SHP77 treated with DMSO at 0.1 percent for 48 hours (cell line): ENCODE measurements around the gene SYNDIG1.

Experiments
- DNase-seq: peaks from one replicate; lab custom pipeline; 2025; lab: John Stamatoyannopoulos, UW

Gene SYNDIG1

DNA sequence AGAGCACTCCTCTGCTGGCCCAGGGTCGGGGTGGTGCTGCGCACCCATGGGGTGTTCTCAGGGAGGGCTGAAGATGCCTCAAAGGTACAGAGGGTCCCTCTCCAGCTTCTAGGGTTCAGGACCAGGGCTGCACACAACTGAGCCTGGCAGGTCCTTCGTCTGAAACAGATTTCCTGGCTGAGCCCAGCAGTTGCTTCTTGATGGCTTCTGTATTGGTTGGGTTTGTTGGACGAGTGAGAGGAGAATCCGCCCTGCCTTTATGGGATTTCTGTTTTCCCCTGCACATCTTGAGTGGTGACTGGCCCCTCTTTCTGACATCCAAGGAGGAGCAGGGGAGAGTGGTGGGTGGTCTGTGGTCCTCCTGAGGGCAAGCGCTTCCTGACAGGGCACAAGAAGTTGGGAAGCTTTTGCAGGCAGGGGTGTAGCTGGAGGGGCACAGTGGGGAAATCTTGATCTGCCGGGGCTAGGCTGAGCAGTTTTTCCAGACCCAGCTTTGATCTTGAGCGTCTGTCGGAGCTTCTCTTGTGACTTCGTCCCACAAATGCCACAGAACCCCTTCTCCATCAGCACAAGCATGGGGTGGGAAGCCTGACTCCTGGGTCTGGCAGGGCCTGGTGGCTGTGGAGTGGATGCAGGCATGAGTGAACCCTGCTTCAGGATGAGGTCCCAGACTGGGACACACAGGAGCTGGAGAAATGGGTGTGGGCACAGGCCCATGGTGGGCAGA, 116.5 kb downstream of the SYNDIG1 start:
- DNase-seq: no peak

- DNase-seq: no peak
Measured at GRCh38 chr20:24586523-24586840, 117.1 kb downstream of the SYNDIG1 start.

DNA sequence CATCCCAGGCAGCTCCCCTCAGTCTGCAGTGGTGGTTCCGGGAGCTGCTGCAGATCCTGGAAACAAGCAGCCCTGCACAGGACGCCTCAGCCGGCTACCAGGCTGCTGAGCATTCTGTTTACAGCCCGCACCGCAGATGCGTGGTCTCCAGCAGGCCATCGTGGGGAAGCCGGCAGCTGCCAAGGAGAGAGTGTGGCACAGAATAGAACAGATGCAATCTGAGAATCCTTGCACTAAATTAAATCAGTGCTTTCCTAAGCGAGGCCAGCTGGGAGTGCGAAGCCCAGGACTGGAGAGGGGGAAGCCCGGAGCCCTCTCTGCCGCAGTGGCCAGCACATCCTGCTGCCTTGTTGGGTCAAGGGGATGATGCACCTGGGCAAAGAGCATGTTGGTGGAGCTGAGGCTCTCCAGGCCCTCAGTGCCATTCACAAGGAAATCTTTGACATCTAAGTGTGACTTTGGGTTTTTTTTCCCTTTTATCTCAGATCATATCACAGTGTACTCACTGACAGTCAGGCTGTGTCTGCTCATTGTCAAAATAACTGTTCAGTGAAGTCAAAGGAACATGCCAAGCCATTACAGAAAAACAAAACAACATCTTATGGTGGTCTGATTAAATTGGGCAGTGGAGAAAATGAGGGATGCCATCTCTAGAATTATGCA, 118.1 kb downstream of the SYNDIG1 start:
- DNase-seq: no peak

DNA sequence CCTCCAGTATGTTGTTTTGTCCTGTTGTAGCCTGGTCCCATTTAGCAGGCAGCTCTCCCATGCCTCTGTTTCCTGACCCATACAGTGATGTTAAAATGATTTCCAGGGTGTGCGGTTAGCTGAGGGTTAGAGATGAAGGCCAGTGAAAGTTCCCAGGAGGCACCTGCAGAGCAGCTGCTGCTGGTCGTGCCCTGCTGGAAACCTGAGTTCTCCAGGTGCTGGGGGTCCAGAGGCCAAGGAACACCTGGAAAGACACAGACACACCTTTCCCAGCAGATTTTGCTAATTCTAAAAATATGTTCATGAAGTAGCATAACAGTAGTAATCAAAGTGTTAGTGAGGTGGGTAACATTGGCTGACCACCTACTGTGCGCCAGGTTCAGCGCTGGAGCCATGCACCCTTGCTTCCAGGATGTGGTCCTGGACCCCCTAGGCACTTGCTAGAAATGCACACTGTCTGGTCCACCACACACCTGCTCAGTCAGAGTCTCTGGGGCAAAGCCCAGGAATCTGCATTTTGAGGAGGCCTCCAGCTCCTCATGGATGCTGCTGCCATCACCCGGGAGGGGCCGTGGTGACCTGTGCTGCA, 118.7 kb downstream of the SYNDIG1 start:
- no peak for DNase-seq

DNA sequence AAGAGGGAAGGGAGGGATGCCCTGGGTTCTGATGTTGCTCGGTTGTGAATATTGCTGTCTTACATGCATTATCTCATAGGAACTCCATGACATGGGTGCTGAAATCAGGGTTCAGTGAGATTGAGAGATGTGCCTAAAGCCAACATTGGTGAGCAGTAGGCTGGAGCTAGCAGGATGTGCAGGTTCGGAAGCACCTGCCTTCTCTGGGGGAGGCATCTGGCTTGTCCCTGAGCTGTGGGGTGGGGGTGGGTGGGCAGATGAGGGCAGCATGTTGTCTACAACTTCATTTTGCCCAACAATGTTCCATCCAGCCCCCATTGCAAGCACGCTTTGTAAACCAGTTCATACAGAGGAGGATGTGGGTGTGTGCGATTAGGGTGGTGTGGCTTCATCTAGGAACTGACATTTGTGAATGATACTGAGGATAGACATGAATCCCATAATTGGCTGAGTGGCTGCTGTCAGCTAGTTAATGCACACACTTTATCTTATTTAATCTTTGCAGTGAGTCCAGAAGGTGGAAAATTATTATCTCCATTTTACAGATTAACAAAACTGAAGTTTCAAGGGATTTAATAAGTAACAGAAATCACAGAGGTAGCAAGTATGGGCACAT, 119.4 kb downstream of the SYNDIG1 start:
- no peak for DNase-seq

DNA sequence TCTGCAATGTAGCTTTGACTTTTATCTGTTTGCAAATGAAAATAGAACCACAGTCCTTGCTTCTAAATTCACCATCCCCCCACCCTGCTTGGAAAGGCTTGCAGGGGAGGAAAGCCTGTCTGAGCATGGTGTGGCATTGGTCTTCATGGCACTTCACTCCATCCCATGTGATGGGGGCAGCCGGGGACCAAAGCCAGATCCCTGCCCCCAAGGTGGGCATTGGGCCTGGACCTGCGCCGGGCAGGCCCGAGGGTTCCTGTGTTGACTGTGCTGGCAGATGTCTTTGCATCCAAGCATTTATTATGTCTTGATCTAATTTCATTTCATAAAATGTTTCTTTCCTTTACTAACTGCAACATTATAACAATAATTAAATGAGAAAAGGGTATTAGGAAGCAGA, 120.0 kb downstream of the SYNDIG1 start:
- DNase-seq: no peak

- no peak for DNase-seq
Measured at GRCh38 chr20:24589815-24590177, 120.4 kb downstream of the SYNDIG1 start.

- DNase-seq: no peak
Measured at GRCh38 chr20:24590178-24590982, 121.0 kb downstream of the SYNDIG1 start.

- no peak for DNase-seq
Measured at GRCh38 chr20:24597051-24597450, 127.6 kb downstream of the SYNDIG1 start.

DNA sequence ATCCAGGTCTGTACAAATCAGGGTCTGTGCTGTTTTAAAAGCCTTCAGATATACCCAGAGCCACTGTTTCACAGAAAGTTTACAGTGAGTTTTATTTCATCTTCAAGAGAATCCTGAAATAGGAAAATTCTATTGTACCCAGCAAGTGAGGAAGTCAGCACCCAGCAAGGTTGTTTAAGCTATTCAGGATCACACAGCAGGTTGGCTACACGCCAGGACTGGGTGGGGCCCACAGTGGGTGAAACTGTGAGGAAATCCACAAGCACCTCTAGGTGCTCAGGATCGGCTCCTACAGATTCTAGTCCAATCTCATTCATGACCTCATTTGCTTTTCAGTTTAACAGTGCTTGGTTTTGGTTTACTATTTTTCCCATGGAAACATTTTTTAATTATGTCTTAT, 128.9 kb downstream of the SYNDIG1 start:
- DNase-seq: no peak

- DNase-seq: no peak
Measured at GRCh38 chr20:24598996-24599395, 129.6 kb downstream of the SYNDIG1 start.

- DNase-seq: no peak
Measured at GRCh38 chr20:24600012-24600411, 130.6 kb downstream of the SYNDIG1 start.

DNA sequence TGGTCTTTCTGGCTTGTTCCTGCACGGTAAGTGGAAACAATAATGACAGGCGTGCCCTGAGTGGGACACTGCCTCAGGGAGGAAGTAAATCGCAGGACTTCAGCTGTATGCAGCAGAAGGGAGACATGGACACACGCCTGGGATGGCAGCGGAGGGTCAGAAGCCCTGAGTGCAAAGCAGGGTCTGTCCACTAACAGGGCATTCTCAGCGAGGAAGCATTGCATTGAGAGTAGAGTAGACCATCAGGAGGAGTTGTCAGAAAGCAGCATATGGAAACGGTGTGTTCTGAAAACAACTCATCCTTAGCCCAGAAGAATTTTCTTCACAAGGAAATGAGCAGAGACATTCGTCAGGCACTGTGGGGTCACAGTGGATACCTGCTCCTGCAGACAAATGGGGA, 134.0 kb downstream of the SYNDIG1 start:
- no peak for DNase-seq

DNA sequence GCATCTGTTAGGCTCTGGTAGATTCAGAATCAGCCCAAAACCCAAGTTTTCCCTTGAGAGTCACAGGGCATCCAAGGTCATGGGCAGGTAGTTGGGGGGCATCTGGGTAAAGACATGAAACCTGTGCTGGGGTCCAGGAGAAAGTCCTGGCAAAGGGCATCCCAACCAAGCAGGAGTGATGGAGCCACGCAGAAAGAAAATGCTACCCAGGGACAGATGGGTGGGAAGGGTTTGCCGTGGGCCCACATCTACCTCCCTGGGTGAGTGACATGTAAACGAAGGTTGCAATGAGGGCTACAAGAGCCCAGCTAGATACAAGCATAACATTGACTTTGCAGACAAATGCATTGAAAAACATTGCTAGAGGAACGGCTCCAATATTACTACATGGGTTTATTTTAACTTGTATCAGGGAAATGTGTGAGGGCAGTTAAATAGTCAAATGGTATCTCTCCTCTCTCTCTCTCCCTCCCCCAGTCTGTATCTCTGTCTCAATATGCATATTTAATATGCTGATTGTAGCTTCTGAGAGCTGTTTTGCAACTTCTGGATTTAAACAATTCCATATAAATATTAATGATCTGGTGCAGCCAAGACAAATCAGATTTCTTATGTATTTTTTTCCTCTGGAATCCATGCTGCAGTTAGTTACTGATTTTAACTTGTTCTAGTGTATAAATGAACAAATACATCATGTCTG, 135.7 kb downstream of the SYNDIG1 start:
- no peak for DNase-seq

GRCh38 chr20:24605937-24606455, 136.6 kb downstream of the SYNDIG1 start:
- DNase-seq: no peak

- no peak for DNase-seq
Measured at GRCh38 chr20:24607402-24607801, 138.0 kb downstream of the SYNDIG1 start.

DNA sequence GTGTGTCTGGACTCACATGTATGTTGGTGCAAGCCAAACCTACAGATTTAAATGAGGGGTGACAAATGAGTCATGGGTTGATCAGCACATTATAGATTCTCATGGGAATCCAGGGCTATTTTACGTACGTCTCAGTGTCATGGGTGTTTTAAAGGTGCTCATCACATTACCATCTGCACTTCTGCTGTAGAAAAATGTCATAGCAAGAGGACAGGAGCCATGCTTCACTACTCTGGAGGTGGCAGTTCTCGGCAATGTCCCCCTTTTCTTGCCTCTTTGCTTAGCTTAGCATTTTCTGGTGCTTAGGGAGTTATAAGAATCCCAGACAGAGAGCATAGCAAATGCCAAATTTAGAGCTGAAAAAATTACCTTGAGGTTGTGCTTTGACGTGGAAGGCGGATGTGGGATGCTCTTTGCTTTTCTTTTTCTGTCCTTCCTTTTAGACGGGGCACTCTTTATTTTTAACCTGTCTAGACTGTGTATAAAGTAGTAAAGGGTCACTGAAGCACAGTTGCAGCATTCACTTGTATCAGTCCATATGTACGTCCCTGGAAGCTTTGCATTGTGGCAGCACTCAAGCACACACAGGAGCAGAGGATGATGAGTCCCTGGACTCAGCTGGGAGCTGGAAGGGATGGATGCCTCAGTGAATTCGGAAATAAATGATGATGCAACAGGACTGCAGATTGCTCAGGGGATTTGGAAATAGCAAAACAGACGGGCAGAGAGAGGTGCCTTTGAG, 139.7 kb downstream of the SYNDIG1 start:
- DNase-seq: no peak

DNA sequence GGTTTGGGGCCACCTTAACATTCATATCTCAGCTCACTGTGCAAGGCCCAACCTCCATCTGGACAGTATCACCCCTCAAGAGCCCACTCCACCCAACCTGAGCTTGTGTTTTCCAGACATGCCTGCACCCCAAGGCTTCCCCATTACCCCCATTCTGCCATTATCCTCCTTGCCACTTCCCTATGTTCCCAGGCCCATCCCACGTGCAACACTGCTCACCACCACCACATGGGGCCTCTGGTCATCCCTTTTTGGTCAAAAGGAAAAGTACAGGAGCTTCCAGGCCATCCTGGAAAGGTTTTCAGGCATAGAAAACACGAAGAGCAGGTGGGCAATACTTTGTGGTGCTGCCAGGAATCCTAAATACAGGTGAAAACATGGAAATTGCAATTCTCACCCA, 140.3 kb downstream of the SYNDIG1 start:
- no peak for DNase-seq

DNA sequence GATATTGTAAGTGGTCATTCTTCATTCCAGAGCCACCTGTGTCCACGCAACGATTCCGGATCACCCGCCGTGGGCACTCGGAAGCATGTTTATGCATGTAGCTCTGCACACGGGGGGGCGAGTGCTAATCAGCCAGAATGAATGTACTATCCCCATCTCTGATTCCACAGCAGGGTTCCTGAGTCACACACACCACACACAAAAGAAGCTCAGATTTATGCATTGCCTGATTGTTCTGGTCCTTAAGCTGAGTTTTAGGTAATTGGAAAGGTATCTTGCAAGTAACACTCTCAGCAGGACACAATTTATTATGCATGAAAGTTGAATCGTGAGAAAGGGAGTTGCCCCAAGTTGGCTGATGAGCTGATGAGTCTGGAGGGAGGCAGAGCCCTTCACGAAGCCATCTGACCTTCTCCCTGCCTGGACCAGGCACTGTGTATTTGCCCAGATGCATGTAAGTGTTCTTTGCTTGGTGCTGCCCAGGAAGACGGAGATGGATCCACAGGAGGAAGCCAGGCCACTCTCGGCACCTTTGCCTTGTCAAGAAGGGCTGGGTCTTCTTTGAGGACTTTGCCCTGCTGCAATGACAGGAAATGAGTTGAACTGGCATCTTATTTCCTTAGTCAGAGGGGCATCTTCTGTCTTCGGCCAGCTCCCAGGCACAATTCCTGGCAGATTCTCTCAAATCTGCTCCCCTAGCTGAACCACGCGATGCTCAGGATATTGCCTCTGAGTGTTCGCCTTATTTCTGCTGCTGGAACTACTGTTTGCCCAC, 141.1 kb downstream of the SYNDIG1 start:
- DNase-seq: no peak
